ENCODE measurements around the gene CSNK2A1. TPM values are rescaled to one million over a fixed set of nuclear protein-coding genes. Genes with fewer than 3 reads are reported as not detected.

The CSNK2A1 gene
- total RNA-seq, 1 experiment from 2014 or later: 269 TPM

- no peak for DNase-seq (ENCODE audit: low read depth)
Measured at GRCh38 chr20:430091-430999, 113.2 kb downstream of the CSNK2A1 start.

DNA sequence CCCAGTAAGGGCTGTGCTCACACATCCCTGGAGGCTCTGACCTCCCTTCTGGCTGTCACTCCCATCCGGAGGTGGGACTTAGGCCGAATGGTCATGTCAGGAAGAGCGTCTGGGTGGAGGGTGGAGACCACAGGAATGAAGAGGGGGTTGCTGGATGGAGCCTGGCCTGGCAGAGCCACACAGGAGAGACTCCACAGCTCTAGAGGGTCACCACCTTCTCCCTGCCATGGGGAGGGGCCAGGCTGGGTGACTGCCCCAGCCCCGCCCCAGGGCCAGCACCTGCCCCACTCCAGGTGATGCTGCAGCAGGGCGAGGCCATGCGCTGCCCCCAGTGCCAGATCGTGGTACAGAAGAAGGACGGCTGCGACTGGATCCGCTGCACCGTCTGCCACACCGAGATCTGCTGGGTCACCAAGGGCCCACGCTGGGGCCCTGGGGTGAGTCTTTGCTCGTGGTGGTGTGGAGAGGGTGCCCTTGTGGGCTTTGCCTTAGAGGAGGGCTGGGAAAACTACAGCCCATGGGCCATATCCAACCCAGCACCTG lies 114.9 kb downstream of the CSNK2A1 start:
- no peak for DNase-seq (ENCODE audit: low read depth)

DNA sequence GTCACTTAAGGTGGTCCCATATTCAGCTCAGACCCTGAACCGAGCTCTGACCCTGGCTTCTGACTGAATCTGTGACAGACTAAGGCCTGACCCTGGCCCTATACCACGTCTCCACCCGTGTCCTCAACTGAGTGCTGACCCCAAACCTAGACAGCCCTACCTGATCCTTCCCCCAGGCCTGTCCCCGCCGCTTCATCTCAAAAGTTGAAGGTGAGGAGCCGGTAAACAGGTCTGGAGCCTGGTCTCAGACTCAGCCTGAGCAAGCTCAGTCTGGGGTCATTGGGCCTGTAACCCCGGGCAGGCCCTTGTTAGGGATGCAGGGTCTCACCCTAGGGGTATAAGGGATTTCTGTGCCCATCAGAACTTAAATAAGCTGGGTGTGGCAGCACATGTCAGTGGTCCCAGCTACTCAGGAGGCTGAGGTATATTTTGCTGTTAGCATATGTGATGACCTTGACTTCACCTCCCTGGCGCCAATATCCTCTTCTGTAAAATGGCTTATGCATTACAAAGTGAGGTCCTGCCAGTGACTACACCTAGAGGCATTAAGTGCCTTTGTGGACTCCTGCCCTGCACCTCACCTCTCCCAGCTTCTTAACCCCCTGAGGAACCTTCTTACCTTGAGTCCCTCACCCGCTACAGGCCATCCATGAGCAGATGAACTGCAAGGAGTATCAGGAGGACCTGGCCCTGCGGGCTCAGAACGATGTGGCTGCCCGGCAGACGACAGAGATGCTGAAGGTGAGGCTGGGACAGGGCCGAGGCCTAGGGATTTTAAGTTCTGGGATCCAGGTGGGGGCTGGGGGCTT lies 115.5 kb downstream of the CSNK2A1 start:
- DNase-seq (ENCODE audit: low read depth): no peak

DNA sequence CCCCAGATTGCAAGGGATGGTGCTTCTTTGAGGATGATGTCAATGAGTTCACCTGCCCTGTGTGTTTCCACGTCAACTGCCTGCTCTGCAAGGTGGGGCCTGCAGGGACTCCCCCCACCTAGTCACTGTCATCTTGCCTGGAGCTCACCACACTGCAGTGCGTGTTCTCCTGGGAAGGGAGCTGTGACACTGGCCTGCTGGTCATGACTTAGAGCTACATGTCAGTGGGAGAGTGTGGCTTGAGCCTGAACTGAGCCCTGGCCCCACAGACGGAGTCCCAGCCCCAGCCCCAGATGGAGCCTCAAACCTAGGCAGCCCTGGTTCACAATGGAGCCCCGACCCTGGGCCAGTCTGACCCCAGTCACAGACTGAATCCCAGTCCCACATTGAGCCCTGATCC lies 116.2 kb downstream of the CSNK2A1 start:
- DNase-seq (ENCODE audit: low read depth): no peak

DNA sequence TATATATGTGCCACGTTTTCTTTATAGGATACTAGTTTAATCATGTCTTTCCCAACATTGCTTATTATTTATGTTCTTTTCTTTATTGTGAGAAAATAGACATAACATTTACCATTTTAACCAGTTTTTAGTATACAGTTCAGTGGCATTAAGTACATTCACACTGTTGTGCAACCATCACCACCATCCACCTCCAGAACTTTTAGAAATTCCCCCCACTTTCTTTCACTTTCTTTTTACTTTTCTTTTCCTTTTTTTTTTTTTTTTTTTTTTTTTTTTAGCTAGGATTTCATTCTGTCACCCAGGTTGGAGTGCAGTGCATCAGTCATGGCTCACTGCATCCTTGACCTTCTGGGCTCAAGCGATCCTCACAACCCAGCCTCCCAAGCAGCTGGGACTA lies 117.0 kb downstream of the CSNK2A1 start:
- no peak for DNase-seq (ENCODE audit: low read depth)

Other genes starting within 250 kb of the CSNK2A1 start
- 12.7 and 16.9 TPM in 2 replicates for gene ZCCHC3, start 246.2 kb downstream of the CSNK2A1 start, total RNA-seq (2014; rRNA removed; shearing (Covaris generic))
- 5.1 and 16.5 TPM in 2 replicates for gene SOX12, start 218.2 kb downstream of the CSNK2A1 start, total RNA-seq (2014; rRNA removed; shearing (Covaris generic))
- gene NRSN2, start 196.7 kb downstream of the CSNK2A1 start, total RNA-seq (2014; rRNA removed; shearing (Covaris generic)): 102 and 149 TPM in 2 replicates
- 34.1 and 35.5 TPM in 2 replicates for gene TRIB3, start 163.0 kb downstream of the CSNK2A1 start, total RNA-seq (2014; rRNA removed; shearing (Covaris generic))
- gene RBCK1, start 135.5 kb downstream of the CSNK2A1 start, total RNA-seq (2014; rRNA removed; shearing (Covaris generic)): 132 and 155 TPM in 2 replicates
- 42.4 and 53.2 TPM in 2 replicates for gene TBC1D20, start 81.3 kb downstream of the CSNK2A1 start, total RNA-seq (2014; rRNA removed; shearing (Covaris generic))
- not detected in 2 replicates for gene TCF15, start 66.5 kb upstream of the CSNK2A1 start, total RNA-seq (2014; rRNA removed; shearing (Covaris generic))
- gene SRXN1, start 109.4 kb upstream of the CSNK2A1 start, total RNA-seq (2014; rRNA removed; shearing (Covaris generic)): 48.0 and 53.7 TPM in 2 replicates
- gene SCRT2, start 132.0 kb upstream of the CSNK2A1 start, total RNA-seq (2014; rRNA removed; shearing (Covaris generic)): not detected in 2 replicates
- 0.57 and 1.3 TPM in 2 replicates for gene SLC52A3, start 224.7 kb upstream of the CSNK2A1 start, total RNA-seq (2014; rRNA removed; shearing (Covaris generic))